A549 treated with Hydrocortisone at 1 μM for 4 hours (cell line): ENCODE measurements around the gene DEPP1. TPM values are rescaled to one million over a fixed set of nuclear protein-coding genes. Genes with fewer than 3 reads are reported as not detected.

Experiments used
- total RNA-seq: library from RNA; stranded (reverse); fragments of 200-300 nt; extraction: Qiagen RNA extraction; gene quantifications from 5 replicates; pipeline ENCODE4 v1.2.3, GENCODE V29; 2022

Gene DEPP1
- 1.5 to 3.2 TPM (median 2.0 TPM) in 5 replicates for total RNA-seq

GRCh38 chr10:44978570-44979280, at the start of gene DEPP1:
TSS of gene DEPP1 (minus strand) at chr10:44978809. CDS start at chr10:44978030, 779 bp downstream.

GRCh38 chr10:45000752-45001380, 22.3 kb upstream of the DEPP1 start, which contains the start of gene ZNF22:
TSS of gene ZNF22 (plus strand) at chr10:45000923. CDS start at chr10:45003369, 2,446 bp downstream.

GRCh38 chr10:44959247-44960087, 19.1 kb downstream of the DEPP1 start, which contains the start of gene RASSF4:
TSS of gene RASSF4 (plus strand) at chr10:44959802. CDS start at chr10:44970203, 10,401 bp downstream.

Other genes with a start within 250 kb of the DEPP1 start
- not detected in 5 replicates for gene TMEM72, start 67.5 kb downstream of the DEPP1 start, total RNA-seq
- gene RASSF4, start 19.0 kb downstream of the DEPP1 start, total RNA-seq: 2.7 to 4.7 TPM (median 4.0 TPM) in 5 replicates
- gene ZNF22, start 22.1 kb upstream of the DEPP1 start, total RNA-seq: 5.1 to 7.6 TPM (median 5.7 TPM) in 5 replicates